GM18502 (cell line): ENCODE data around the gene PHETA1.
"Not testable (repeated sequence)": the region's sequence is repeated elsewhere in the genome, so short reads cannot be mapped to it uniquely, and the experiment has no call there.

Source experiments
- ATAC-seq: cut with Tn5 transposase; IDR thresholded peaks from one replicate; pipeline ENCODE4 v1.9.1; 2021; ENCODE audit warnings: mild to moderate bottlenecking; ENCODE audit not compliant: unreplicated experiment, poor library complexity

The PHETA1 gene

DNA sequence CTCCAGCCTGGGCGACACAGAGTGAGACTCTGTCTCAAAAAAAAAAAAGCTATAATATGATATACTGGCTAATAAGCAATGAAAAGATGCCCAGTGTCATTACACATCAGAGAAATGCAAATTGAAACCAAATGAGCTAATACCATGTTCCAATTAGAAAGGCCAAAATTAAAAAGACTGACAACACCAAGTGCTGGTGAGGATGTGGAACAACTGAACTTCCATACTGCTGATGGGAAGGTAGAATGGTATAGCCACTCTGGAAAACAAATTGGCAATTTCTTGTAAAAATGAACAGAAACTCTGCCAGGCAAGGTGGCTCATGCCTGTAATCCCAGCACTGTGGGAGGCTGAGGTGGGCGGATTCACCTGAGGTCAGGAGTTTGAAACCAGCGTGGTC lies 8.5 kb upstream of the PHETA1 start:
- ATAC-seq = no peak

DNA sequence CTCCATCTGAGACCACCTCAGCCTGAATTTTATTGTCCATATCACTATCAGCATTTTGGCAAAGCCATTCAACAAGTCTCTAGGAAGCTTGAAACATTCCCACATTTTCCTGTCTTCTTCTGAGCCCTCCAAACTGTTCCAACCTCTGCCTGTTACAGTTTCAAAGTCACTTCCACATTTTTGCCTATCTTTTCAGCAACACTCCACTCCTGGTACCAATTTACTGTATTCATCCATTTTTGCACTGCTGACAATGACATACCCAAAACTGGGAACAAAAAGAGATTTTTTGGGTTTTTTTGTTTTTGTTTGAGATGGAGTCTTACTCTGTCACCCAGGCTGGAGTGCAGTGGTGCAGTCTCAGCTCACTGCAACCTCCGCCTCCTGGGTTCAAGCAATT lies 4.3 kb upstream of the PHETA1 start:
- not testable (repeated sequence) for ATAC-seq

DNA sequence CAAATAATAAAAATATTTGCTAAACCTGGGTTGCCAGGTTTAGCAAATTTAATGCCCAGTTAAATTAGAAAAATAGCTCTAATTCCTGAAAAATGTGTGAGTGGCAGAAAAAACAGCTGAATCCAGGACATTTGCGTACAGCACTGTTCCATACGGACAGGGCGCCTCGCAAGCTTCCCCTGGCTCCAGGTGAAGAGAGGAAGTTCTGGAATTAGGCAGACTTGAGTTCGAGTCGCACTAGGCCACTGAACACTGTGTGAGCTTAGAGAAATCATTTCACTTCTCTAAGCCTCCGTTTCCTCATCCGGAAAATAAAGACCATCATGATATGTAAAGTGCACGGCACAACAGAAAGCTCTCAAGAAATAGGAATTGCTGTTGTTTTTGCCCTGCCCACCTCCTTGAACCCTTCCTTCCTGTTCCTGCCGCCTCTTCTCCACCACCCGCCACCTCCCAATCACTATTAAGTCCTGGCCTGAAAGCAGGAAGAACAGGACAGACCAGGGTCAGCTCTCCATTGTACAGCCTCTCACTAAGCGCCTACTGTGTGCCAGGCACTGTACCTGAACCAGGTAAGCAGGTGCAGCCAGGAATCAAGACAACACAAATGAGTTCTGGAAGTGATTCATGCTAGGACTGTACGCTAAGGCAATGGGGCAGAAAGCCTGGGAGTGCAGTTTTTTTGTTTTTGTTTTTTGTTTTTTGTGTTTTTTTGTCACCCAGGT lies 763 bp upstream of the PHETA1 start:
- ATAC-seq = no peak

DNA sequence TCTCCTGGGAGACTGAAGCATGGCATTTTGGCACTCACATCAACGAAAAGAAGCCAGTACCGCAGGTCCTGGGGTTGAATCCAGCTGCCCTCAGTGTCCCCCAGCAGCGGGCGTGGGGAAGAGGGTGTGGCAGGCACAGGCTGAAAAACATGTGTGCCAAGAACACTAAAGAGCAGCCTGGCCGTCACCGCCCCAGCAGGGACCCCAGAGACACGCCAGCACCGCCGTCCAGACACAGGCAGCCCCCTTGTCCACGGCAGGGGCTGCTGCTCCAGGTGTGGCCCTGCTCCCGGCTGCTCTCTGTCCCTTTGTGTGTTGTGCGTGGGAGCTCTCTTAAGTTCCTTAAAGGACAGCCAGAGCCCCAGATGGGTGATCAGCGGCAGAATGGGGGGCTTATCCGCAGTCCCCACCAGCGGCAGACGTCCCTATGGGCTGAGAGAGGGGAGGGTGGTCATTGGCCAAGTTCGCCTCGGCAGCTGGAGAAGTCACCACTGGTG lies 556 bp downstream of the PHETA1 start:
- ATAC-seq = peak; percentile 8

DNA sequence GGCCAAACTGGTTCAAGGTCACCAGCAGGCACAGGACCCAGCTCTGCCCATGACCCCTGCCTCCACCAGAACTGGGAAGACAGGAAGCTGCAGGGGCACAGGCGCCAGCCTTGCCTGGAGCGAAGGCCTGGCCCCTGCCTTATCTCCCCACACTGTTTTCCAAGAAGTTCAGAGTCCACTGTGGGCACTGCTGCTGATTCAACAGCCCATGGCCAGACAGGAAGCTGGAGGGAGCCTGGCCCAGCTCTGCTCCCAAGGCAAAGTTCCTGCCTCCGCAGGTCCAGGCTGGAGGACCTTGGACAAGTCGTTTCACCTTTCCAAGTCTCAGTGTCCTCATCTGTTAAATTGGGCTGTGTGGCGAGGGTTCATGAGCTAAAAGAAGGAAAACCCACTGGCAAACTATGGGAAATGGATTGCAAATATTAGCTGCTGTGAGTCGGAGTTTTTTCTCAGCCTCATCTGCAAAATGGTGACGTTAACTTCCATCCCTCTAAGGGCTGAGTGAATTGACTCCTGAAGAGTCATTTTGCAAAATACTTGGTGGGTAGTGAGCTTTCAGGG lies 1.2 kb downstream of the PHETA1 start:
- ATAC-seq = no peak

DNA sequence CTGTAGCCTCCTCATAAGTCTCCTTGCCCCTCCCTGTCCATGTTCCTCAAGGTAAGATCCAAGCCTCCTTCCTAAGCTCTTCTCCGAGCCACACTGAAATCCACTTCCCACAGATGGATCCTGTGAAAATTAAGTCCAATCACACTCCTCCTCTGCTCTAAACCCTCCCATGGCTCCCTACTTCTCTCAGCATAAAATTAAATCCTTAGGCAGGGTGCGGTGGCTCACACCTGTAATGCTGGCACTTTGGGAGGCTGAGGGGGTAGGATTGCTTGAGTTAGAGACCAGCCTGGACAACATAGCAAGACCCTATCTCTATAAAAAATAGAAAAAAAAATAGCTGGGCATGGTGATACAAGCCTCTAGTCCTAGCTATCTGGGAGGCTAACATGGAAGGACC lies 2.3 kb downstream of the PHETA1 start:
- ATAC-seq = no peak

DNA sequence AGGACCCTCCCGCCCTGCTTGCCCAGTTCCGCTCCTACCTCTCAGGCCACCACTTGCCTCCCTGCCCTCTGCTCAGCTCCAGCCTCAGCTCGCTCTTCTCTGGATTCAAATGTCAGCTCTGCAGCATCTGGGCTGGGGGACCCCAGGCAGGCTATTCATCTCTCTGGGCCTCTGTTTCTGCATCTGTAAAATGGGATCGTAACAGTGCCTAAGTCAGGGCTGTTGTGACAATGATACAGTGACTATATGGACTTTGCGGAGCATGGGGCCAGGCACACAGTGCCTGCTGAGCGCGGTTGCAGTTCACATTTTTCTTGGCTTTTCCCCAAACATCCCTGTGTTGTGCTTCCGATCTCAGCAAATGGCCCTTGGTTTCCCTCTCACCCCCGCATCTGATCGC lies 2.8 kb downstream of the PHETA1 start:
- no peak for ATAC-seq

DNA sequence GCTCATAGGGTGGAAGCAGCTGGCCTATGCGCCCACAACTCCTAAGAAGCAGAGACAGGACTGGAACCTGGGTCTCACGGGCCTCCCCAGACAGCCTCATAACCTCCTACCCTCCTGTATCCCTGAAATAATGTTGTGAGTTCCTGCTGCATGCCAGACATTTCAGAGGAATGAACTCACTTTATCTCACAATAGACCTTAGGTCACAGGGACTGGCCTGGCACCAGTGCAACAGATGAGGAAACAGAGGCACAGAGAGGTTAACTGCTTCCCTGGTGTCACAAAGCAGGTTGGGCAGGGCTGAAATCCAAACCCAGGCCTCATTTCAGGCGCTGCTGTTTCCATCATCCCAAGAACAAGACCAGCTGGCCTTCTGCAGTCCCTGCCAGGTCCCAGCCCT lies 5.3 kb downstream of the PHETA1 start:
- ATAC-seq = no peak

DNA sequence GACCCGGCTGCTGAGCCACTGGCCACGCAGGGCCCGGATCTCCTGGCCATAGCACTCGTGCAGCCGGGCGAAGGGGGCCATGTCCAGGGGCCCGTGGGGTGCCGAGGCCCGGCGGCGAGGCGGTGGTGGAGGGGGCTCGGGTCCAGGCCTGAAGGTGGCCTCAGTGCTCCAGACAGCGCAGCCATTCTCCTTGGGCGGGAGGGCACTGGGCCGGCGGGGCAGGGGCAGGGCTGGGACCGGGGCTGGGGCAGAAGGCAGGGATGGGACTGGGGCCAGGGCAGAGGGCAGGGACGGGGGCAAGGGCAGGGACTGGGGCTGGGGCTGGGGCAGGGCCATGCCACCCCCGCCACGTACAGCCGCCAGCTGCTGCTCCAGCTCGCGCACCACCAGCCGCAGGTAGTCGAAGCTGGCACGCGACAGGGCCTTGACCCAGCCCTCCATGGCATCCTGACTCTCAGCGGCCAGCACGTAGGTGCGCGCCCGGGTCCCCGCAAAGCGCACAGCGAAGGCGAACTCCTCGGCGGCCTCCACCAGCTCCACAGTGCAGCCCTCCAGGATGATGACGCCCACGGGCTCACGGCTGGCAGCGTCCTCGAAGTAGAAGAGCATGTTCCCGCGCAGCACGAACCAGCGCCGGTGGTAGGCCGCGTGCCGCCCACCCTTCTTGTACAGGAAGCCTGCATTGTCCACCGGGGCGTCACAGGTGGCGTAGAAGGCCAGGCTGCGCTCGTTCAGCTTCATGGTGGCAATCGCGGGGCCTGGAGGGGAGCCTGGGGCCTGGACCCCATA lies 6.0 kb downstream of the PHETA1 start:
- no peak for ATAC-seq

DNA sequence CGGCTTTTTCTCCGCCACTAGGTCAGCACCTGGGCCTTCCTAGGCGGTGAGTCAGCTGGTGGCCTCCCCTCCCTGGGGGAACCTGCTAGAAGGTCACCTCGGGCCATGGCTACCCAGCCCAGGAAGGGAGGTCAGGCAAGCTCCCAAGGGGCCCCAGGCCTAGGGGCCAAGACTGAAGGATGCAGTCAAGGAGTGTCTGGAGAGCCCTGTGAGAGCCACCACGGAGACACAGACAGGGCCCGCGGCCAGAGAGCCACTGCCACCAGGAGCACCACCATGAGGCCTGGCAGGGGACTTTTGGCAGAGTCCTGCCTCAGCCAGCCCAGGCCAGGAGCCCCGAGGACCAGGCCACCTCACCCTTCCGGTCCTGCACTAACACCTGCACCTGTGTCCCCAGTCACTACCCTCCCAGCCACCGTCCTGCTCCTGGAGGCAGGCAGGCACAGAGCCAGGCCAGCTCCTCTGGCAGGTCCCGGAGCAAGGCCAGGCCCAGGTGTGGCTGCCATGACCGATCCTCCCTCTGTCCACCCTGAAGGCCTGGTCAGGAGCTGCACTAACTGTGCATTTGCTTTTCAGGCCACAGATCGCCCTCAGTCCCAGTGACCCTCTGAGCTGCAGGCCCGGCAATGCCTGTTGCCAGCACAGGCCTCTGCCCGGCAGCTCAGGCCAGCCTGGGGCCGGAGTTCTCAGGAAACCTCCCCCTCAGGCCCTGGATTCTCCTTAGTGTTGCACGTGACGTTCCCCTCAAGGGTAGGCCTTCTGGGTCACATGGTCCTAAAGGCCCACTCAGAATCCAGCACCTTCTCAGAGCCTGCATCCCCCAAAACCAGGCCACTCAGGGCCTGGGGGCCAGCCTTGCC lies 6.9 kb downstream of the PHETA1 start:
- ATAC-seq = no peak

DNA sequence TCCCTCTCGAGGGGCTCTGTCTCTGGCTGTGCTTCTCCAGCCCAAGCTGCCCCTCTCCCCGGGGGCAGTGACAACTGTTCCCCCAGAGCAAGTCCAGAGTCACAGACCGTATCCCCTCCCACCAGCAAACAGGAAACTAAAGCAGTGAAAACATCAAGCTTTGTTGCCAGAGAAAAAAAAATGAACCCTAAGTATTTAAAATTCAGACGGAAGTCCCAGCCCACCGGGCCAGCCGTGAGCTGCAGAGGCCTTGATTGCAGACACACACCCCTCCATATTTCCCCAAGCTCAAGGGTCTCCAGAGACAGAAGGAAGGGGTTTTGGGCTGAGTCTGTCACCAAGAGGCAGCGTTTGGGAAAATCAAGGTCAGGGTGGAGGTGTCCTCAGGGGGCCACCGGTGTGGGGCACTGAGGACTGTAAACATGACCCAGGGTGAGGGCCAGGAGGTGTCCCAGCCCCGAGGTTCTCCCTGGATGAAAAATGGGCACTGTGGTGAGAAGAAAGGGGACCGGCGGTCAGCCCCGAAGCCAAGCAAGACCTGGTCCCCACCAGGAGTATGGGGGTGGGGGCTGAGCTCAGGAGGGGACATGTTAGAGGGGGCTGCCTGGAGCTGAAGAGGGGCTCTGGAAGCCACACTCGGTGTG lies 7.7 kb downstream of the PHETA1 start:
- ATAC-seq = no peak

DNA sequence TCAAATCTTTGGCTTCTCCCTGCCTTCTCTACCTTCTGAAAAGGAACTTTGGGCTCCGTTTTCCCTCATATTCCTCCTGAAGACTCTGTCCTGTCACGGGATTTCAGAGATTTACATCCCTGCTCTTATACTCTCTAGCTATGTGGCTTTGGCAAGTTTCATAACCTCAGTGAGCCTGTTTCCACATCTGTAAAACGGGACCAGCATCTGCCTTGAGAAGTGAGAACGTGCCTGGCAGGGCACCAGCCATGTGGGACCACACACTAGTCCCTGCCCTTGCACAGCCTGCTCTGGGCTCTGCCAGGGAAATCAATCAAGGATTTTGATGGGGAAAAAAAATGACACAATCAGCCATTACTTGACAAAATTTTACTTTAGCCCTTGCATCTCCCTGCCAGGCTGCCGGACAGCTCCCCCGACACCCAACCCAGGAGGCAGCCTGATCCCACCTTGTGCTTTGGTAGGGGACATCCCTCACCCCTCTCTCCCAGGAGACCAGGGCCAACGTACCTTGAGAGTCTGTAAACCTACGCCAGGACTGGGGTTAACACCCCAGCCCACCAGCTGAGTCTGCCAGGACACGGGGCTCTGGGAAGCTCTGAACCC lies 8.5 kb downstream of the PHETA1 start:
- ATAC-seq = no peak

DNA sequence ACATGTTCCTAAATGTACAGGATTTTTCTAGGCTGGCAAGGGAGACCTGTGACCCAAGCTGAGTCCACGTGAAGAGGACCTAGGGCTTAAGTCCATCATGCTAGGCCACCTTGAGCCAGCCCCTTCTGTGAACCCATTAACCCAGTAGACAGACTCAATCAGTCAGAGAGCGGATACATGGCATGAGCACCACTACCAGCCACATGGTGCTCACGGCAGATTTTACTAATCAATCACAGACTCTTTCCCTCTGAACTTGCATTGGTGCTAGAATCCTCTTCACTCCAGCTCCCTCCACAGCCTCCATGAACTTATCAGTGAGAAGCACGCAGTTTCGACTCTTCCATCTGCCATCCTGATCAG lies 9.0 kb downstream of the PHETA1 start:
- ATAC-seq = no peak

DNA sequence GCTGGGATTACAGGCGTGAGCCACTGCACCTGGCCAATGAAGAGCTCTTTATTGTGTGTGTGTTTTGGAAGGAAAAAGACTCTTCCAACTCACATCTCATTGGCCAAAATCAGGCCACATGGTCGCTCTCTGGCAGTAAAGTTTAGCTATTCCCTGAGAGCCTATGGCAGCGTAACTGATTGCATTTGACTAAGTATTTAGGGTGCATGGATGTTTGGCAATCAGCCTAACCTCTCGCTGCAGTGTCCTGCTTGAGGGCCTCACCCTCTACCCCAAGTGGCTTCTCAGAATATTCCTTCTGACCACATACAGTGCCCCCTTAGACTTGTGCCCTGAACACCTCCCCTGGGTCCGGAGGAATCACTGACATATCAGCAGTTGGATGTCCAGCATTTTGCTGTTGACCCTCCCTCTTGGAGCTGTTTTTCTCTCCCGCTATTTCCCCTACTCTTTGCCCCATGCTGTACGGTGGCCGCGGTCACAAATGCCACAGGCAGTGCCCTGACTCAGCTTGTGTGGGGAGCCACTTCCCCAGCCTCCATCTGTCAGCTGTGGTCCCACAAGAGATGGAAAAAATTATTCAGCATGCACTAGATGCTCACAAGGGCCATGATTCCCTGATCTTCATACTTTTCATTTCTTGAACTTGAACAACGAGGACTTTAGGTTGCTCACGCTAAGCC lies 9.5 kb downstream of the PHETA1 start:
- ATAC-seq = no peak

DNA sequence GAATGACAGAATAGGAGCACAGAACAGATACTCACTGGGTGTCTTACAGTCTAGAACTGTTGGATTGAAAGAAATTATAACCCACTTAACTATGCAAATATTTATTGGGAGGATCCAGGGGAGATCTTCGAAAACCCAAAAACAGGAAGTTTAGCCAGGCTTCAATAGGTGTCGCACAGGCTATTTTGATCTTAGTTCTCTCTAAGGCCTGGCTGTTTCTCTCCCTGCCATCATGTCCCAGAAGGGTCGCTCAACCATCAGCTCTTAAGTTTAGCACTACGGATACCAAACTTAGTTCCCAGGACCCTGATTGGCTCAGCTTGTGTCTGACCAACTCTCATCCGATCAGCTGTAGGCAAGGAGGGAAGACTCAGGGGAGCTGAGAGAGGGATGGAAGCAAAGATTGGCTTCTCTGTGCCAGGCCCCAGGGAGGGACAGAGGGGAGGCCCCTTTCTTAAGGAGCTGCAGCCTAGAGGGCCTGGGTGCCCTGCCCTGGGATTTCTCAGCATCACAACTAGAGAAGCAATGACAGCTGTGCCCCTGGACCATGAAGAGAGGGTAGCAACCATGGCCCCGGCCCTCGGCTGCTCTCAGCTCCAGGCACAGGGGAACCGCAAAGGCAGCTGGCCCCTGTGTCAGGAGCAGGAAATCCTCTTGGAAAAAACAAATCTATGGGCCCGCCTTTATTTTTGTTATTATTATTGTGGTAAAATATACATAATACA lies 13.5 kb downstream of the PHETA1 start:
- ATAC-seq = no peak

DNA sequence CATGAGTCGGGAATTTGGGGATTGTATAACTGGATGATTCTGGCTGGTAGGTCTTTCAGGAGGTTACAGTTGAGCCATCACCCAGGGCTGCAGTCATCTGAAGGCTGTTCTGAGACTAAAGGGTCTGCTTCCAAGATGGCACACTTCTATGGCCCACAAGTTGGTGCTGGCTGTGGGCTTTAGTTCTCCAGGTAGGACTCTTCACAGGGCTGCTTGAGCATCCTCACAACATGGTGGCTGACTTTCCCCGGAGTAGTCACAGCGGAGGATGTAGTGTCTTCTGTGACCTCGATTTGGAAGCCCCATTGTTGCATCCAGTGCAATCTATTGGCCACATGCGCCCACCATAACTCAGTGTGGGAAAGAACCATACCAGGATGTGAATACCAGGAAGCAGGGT lies 14.4 kb downstream of the PHETA1 start:
- no peak for ATAC-seq

DNA sequence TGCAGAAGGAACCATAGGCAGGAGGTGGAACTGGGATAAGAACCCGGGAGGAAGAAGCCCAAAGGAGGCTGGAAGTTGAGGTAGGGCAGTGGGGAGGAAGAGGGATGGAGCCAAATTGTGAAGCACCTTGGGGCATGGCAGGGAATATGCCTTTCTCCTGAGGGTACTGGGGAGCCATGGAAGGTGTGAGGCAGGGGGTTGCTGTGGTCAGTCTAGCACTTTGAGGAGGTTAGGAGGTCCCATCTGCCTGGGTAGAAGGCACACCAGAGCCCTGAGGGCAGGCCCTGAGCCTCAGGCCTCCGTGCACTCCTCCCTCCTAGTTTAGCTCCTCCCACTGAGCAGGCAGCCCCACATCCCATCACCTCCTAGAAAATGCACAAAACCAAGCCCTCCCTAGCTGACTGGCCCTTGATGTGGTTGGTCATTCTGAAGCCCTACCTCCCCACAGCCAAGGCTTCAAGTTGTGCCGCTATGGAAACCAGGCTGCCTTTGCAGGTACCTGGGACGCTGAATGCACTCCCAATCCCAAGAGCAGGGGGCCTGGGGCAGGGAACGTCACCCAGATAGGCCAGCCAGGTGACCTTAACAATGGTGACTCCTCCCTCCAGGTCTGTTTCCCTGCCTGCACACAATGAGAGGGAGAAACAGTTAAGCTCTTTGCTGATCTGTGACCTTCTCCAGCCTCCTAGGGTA lies 15.1 kb downstream of the PHETA1 start:
- no peak for ATAC-seq

DNA sequence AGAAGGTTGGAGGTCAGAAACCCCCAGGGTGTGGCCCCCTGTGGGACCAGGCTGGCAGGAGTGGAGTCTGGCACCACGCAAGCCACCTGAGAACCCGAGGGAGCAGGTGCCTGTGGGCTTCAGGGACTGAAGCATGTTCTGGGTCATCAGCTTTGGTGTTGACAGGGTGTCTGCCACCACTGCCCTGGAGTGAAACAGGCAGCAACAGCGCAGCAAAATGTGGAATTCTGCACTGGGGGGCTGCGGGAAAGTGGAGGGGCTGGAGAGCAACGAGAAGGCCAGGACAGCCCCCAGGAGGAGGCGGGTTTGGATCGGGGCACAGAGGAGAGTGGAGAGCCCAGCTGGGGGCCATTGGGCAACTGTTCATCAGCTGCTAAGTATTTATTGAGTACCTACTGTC lies 15.9 kb downstream of the PHETA1 start:
- ATAC-seq = no peak
